GM18502 (cell line): ENCODE measurements around the gene TNKS1BP1.

Experiments used
- ATAC-seq: cut with Tn5 transposase; IDR thresholded peaks from one replicate; pipeline ENCODE4 v1.9.1; 2021; ENCODE audit warnings: mild to moderate bottlenecking; ENCODE audit not compliant: unreplicated experiment, poor library complexity

The TNKS1BP1 gene

DNA sequence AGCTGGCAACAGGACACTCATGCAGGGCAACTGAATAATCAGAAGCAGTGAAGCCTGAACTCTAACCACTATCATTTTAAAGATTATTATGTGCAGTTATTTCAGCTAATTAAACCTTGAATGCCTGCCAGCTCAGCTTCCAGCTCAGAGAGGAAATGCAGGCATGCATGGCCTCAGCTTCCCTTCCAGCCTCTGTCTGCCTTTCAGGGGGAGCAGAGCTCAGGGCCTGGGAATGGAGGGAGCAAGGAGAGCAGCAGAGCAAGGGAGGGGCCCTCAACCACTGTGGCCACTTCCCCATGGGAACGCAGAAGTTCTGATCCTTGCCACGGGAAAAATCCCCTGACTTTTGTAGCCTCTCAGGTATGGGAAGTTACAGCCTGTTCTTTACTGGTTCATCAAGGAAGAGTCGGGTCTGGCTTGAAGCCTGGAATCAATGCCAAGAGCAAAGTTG is 55.2 kb downstream of the TNKS1BP1 start:
- no peak for ATAC-seq

DNA sequence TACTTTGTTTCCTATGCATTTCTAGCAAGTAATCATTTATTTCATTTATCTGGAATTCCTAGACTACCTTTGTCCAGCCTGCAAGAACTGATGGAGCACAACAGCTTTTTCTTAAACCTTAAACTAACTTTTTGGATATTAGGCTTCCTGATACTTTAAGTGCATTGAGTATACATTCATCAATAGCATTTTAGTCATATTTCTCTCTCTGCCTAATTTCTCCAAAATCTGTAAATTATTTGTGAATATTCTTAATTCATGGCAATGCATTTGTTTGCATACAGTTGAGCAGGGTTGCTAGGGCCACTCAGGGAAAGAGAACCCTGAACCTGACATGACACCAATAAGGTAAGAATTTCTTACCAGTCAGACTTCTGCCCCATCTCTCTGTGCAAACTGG is 58.6 kb downstream of the TNKS1BP1 start:
- no peak for ATAC-seq

DNA sequence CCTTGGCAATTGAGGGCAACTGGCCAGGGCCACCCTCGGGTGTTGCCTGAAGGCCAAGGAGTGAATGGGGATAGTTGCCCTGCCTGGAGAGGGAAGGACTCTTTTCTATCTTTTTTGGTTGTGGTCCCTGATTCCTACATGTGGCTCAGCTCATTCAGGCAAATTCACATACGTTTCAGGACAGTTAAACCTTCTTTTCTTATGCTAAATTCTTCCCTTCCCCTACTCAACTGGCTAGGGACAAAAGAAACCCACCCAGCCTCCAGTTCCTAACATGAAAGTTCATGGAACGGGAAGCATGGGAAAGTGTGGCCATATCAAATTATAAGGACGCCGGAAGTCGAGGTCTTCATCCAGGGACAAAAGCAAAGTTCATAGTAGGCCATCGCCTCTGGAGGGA is 61.4 kb downstream of the TNKS1BP1 start:
- ATAC-seq = no peak

DNA sequence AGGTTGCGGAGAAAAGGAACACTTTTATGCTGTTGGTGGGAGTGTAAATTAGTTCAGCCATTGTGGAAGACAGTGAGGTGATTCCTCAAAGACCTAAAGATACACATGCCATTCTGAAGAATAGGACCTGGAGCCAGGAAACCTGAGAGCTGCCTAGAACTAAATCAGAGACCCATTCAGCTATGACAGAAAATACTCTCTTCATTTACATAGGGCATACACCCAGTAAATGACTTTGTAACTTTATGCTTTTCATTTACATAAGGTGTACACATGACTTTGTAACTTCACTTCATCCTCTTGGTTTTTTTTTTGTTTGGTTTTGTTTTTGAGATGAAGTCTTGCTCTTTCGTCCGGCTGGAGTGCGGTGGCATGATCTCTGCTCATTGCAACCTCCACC is 62.6 kb downstream of the TNKS1BP1 start:
- ATAC-seq = no peak

DNA sequence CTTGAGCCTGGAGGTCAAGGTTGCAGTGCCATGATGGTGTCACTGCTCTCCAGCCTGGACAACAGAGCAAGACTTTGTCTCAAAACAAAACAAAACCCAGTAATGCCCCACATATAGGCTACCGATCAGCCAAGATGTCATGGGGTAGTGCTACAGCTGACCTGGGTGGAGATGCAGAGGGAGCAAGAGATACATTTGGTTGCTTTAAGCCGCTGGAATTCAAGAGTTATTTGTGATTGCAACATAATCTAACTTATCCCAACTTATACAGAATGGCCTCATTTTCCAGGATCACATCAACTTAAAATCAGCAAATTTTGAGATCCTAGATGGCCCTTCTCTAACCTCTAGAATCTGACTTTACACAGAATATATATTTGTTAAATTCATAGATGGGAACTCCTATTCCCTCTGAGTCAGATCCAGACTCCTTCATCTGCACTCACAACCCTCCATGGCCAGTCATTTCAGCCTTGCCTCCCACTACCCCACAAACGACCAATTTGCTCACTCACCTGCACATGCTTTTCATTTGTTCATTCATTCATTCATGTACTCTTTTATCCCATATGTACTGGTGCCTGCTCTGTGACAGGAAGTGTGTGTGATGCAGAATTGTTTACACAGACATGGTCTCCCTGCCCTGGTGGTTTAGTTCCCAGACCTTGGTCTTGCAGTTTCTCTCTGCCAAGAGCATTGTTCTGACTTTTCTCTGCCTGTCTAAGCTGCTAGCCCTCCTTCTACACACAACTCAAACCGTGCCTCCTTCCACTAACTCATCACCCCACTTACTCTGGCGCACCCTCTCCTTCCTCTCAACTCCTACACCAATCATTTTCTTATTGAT is 63.6 kb downstream of the TNKS1BP1 start:
- no peak for ATAC-seq

DNA sequence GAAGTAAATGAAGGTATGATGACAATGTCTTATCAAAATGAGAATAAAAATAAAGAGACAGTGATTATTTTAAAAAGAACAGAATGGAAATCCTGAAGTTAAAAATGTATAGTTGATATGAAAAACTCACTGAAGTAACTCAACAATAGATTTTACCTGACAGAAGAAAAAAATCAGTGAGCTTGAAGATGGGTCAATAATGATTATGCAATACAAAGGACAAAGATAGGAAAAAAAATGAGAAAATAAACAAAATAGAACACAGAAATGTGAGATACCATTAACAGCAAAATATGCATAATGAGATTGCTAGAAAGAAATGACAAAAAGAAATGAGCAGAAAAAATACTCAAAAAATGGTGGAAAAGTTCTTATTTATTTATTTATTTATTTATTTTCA is 68.6 kb downstream of the TNKS1BP1 start:
- no peak for ATAC-seq

DNA sequence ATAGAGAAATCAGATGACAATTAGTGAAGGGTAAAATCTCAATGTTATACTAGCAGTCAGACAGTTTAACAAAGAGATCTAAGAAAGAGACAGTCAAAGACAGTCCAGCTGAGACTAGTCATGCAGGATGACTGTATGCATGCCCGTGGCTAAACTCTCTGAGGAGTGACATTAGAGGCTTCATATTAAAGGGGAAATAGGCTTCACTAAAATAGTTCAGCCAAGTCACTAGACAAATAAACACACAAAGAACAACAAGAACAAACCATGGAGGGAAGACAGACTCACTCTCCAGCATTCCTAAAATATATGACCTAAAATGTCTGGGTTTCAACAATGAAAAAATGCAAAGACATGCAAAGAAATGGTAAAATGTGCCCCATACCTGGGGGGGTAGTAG is 69.1 kb downstream of the TNKS1BP1 start:
- no peak for ATAC-seq

DNA sequence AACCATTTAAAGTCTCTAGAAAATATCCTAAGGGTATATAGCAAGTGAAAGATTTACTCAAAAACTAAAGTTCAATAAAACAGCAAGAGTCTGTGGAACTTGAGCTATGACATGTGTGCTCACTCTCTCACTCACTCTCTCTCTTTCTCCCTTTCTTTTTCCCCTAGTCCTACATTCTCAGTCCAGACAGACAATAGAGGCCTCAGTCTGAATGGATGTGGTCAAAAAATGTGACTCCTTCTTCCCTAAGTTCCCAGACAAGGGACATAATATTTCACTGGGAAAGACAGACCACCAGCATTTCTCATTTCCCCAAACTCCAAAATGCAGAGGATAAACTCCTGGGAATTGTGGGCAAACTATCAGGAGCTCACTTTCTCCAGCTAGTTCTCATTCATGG is 70.1 kb downstream of the TNKS1BP1 start:
- no peak for ATAC-seq

DNA sequence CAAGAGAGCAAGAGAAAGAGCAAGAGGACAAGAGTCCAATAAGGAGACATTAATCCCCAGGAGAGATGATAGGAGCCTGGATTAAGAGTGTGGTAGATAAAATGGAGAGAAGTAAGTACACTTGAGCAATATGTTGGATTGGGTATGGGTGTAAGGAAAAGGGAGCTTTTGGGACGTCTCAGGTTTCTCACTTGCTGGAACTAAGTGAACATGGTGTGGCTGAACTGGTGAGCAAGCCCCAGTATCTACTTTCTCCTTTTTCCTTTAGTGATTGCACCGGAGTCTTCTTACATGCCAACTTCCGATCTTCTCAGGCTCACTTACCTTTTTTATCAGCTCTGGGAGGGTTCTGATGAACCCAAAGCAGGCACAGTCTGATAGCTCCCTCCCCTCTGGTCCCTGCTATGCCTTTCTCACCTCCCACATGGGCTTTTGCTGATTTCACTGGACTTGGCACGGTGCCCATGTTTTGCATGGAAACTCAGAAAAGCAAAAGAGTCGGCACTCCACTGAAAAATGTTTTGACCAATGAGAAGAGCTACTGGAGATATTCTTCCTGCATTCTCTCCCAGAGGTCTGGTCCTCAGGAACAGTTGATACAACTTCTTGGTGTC is 73.2 kb downstream of the TNKS1BP1 start:
- no peak for ATAC-seq

DNA sequence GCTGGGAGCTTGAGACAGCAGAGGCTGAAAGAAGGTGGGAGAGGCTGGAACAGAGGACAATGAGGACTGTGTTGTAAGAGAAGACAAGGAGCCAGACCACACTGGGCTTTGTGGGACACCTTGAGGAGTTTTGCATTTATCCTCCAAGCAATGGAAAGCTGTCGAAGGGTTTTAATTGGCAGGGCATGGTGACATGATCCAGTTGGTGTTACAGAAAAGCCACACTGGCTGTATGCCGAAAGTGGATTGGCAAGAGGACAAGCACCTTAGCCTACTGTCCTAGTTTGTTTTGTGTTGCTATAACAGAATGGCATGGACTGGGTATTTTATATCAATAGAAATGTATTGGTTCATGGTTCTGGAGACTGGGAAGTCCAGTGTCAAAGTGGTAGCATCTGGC is 73.7 kb downstream of the TNKS1BP1 start:
- no peak for ATAC-seq
